SK-N-SH (cell line): ENCODE results near the gene ARHGEF7.

Experiments
- CTCF ChIP-seq: fragments of 200-600 bp; sonication (generic); IDR thresholded peaks from 2 replicates; pipeline ENCODE4 v1.6.1; 2017; ENCODE audit warnings: antibody characterized with exemption, mild to moderate bottlenecking, moderate library complexity
- EZH2phosphoT487 ChIP-seq: fragments of 200-600 bp; sonication (generic); IDR thresholded peaks from 2 replicates; pipeline ENCODE4 v1.6.1; 2017; ENCODE audit warnings: low read depth, mixed run types, mild to moderate bottlenecking, antibody characterized with exemption, moderate library complexity, borderline replicate concordance
- GABPA ChIP-seq: IDR thresholded peaks from 2 replicates; pipeline ENCODE4 v1.4.0; 2012; ENCODE audit warnings: low read depth, mild to moderate bottlenecking
- GATA2 ChIP-seq: sonication (generic); formaldehyde crosslinking; IDR thresholded peaks from 2 replicates; pipeline ENCODE4 v1.5.0; 2020; ENCODE audit warnings: mild to moderate bottlenecking, missing genetic modification reagents
- RAD21 ChIP-seq: IDR thresholded peaks from 2 replicates; pipeline ENCODE4 v1.6.1; 2012; ENCODE audit warnings: mild to moderate bottlenecking, low read length
- REST ChIP-seq: IDR thresholded peaks from 2 replicates; pipeline ENCODE4 v1.6.1; 2012; ENCODE audit warnings: mild to moderate bottlenecking, low read depth, low read length, moderate library complexity
- TAF1 ChIP-seq: IDR thresholded peaks from 2 replicates; pipeline ENCODE4 v1.6.1; 2012; ENCODE audit warnings: low read depth, mild to moderate bottlenecking, low read length, moderate library complexity, borderline replicate concordance
- YY1 ChIP-seq: IDR thresholded peaks from 2 replicates; pipeline ENCODE4 v1.4.0; 2012; ENCODE audit warnings: low read depth, mild to moderate bottlenecking

GRCh38 chr13:111342721-111343120, 227.6 kb downstream of the ARHGEF7 start:
- no peak for TF ChIP-seq TAF1
- no peak for TF ChIP-seq CTCF
- TF ChIP-seq REST = no peak
- no peak for TF ChIP-seq GATA2 (CRISPR knock-in tag)
- TF ChIP-seq RAD21 = no peak
- no peak for TF ChIP-seq EZH2phosphoT487
- no peak for TF ChIP-seq GABPA
- no peak for TF ChIP-seq YY1
